ENCODE results near the gene PPT2. TPM values are rescaled to one million over a fixed set of nuclear protein-coding genes. Genes with fewer than 3 reads are reported as not detected.

Gene PPT2
- total and polyA plus RNA-seq, 2 experiments from 2014 or later: 8.9 to 20.6 TPM

- TF ChIP-seq, protein P1, sequence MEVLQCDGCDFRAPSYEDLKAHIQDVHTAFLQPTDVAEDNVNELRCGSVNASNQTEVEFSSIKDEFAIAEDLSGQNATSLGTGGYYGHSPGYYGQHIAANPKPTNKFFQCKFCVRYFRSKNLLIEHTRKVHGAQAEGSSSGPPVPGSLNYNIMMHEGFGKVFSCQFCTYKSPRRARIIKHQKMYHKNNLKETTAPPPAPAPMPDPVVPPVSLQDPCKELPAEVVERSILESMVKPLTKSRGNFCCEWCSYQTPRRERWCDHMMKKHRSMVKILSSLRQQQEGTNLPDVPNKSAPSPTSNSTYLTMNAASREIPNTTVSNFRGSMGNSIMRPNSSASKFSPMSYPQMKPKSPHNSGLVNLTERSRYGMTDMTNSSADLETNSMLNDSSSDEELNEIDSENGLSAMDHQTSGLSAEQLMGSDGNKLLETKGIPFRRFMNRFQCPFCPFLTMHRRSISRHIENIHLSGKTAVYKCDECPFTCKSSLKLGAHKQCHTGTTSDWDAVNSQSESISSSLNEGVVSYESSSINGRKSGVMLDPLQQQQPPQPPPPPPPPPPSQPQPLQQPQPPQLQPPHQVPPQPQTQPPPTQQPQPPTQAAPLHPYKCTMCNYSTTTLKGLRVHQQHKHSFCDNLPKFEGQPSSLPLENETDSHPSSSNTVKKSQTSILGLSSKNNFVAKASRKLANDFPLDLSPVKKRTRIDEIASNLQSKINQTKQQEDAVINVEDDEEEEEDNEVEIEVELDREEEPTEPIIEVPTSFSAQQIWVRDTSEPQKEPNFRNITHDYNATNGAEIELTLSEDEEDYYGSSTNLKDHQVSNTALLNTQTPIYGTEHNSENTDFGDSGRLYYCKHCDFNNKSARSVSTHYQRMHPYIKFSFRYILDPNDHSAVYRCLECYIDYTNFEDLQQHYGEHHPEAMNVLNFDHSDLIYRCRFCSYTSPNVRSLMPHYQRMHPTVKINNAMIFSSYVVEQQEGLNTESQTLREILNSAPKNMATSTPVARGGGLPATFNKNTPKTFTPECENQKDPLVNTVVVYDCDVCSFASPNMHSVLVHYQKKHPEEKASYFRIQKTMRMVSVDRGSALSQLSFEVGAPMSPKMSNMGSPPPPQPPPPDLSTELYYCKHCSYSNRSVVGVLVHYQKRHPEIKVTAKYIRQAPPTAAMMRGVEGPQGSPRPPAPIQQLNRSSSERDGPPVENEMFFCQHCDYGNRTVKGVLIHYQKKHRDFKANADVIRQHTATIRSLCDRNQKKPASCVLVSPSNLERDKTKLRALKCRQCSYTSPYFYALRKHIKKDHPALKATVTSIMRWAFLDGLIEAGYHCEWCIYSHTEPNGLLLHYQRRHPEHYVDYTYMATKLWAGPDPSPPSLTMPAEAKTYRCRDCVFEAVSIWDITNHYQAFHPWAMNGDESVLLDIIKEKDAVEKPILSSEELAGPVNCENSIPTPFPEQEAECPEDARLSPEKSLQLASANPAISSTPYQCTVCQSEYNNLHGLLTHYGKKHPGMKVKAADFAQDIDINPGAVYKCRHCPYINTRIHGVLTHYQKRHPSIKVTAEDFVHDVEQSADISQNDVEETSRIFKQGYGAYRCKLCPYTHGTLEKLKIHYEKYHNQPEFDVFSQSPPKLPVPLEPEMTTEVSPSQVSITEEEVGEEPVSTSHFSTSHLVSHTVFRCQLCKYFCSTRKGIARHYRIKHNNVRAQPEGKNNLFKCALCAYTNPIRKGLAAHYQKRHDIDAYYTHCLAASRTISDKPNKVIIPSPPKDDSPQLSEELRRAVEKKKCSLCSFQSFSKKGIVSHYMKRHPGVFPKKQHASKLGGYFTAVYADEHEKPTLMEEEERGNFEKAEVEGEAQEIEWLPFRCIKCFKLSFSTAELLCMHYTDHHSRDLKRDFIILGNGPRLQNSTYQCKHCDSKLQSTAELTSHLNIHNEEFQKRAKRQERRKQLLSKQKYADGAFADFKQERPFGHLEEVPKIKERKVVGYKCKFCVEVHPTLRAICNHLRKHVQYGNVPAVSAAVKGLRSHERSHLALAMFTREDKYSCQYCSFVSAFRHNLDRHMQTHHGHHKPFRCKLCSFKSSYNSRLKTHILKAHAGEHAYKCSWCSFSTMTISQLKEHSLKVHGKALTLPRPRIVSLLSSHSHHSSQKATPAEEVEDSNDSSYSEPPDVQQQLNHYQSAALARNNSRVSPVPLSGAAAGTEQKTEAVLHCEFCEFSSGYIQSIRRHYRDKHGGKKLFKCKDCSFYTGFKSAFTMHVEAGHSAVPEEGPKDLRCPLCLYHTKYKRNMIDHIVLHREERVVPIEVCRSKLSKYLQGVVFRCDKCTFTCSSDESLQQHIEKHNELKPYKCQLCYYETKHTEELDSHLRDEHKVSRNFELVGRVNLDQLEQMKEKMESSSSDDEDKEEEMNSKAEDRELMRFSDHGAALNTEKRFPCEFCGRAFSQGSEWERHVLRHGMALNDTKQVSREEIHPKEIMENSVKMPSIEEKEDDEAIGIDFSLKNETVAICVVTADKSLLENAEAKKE (CRISPR knock-in tag; IDR thresholded peaks at IDR 0.05): no peak
- no peak for TF ChIP-seq CREB1 (CRISPR knock-in tag; IDR thresholded peaks at IDR 0.05; ENCODE audit: low read depth)
- no peak for TF ChIP-seq EZH2phosphoT487 (IDR thresholded peaks at IDR 0.05; ENCODE audit: unreplicated experiment)
- TF ChIP-seq, protein P2, sequence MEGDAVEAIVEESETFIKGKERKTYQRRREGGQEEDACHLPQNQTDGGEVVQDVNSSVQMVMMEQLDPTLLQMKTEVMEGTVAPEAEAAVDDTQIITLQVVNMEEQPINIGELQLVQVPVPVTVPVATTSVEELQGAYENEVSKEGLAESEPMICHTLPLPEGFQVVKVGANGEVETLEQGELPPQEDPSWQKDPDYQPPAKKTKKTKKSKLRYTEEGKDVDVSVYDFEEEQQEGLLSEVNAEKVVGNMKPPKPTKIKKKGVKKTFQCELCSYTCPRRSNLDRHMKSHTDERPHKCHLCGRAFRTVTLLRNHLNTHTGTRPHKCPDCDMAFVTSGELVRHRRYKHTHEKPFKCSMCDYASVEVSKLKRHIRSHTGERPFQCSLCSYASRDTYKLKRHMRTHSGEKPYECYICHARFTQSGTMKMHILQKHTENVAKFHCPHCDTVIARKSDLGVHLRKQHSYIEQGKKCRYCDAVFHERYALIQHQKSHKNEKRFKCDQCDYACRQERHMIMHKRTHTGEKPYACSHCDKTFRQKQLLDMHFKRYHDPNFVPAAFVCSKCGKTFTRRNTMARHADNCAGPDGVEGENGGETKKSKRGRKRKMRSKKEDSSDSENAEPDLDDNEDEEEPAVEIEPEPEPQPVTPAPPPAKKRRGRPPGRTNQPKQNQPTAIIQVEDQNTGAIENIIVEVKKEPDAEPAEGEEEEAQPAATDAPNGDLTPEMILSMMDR (conservative IDR thresholded peaks at IDR 0.05; ENCODE audit: low read depth in 2 of 2): no peak
- no peak for TF ChIP-seq ZNF331 (CRISPR knock-in tag; IDR thresholded peaks at IDR 0.05; ENCODE audit: low read depth)
- no peak for TF ChIP-seq JUNB (IDR thresholded peaks at IDR 0.05; ENCODE audit: unreplicated experiment)
- no peak for TF ChIP-seq ETS1 (IDR thresholded peaks at IDR 0.05)
- TF ChIP-seq ZNF114 (CRISPR knock-in tag; IDR thresholded peaks at IDR 0.05): no peak
Measured at GRCh38 chr6:32179766-32180405, 25.9 kb downstream of the PPT2 start (continued).

Measured in GM23338 (cell line).